GM12801 (cell line): ENCODE measurements around the gene UCHL5.

Experiments used
- CTCF ChIP-seq: IDR thresholded peaks from one replicate; pipeline ENCODE4 v1.5.1; 2011; ENCODE audit warnings: control low read depth; ENCODE audit not compliant: insufficient read length; ENCODE audit errors: extremely low read depth

Gene UCHL5

DNA sequence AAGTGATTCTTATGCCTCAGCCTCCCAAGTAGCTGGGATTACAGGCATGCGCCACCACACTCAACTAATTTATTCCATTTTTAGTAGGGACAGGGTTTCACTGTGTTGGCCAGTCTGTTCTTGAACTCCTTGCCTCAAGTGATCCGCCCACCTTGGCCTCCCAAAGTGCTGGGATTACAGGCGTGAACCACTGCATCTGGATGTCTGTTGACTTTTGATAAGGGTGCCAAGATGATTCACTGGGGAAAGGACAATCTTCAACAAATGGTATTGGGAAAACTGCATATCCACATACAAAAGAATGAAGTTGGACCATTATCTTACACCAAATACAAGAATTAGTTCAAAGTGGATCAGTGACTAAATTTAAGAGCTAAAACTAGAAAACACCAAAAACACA lies 20.0 kb upstream of the UCHL5 start:
- TF ChIP-seq CTCF, result no peak

- TF ChIP-seq CTCF, result no peak
Observed at GRCh38 chr1:193077991-193078390, 18.8 kb upstream of the UCHL5 start.

- TF ChIP-seq CTCF, result no peak
Observed at GRCh38 chr1:193070942-193071341, 11.8 kb upstream of the UCHL5 start.

- TF ChIP-seq CTCF, result no peak
Observed at GRCh38 chr1:193070386-193070753, 11.2 kb upstream of the UCHL5 start.

- no peak for TF ChIP-seq CTCF
Observed at GRCh38 chr1:193069748-193070385, 10.7 kb upstream of the UCHL5 start.

DNA sequence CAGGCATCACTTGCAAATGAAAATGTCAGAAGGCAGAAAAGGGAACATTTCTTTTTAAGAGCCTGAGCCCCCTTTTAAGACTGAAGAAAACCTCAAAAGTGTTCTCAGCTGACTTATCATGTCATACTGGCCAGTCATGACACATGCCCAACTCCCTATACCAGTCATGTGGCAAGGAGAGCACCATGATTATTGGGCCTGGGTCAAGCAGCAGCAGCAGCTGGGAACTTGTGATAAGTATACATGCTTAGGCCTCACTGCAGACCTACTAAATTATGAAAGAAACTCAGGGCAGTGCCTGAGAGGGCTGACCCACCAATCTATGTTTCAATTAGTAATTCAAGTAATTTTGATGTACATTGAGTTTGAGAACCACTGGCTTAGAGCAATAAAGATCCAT lies 8.9 kb upstream of the UCHL5 start:
- TF ChIP-seq CTCF, result no peak

- TF ChIP-seq CTCF, result no peak
Observed at GRCh38 chr1:193066606-193067005, 7.4 kb upstream of the UCHL5 start.

DNA sequence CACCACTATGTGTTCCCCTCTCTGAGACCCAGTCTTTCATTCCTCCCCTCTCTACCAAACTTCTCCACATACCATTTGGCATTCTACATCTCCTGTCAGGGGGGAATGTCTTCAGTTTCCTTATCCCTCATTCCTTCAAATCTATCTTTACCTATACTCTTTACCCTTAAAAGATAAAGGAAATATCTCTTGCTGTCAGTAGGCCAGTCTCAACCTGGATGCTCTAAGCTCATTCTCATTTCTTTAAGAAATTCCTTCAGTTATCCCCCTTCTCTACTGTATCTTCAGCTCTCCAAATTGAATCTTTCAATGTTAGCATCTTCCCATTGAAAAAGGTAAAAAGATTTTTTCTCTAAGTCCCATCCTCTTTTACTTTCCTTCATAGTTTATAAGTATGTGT lies 6.8 kb upstream of the UCHL5 start:
- TF ChIP-seq CTCF, result no peak
